HepG2 (cell line): ENCODE data around the gene MPC1. TPM values are rescaled to one million over a fixed set of nuclear protein-coding genes. Genes with fewer than 3 reads are reported as not detected.

Experiments
- ATAC-seq: fragments of 200-7000 bp; cut with Tn5 transposase; 3 replicates; pipeline ENCODE4 v1.9.1; 2020; ENCODE audit warnings: mild to moderate bottlenecking, moderate library complexity
- BruUV-seq: library from RNA; stranded (reverse); fragments of 400-500 nt; replicated peaks from 2 replicates; lab custom pipeline; 2021; lab: Mats Ljungman, UMichigan
- CTCF ChIA-PET: fragments of 300-600 bp; formaldehyde crosslinking; extraction: SDS; loops from one replicate; lab custom pipeline; 2021; ENCODE audit warnings: low total read pairs, inconsistent platforms, low intra/inter-chr PET ratio; lab: Yijun Ruan, JAX
- POLR2A ChIA-PET: fragments of 350-600 bp; sonication (Branson Sonifier 250); formaldehyde crosslinking; loops from one replicate; lab custom pipeline; 2020; ENCODE audit warnings: antibody characterized with exemption, inconsistent platforms; lab: Yijun Ruan, JAX
- DNase-seq: peaks from one replicate; pipeline ENCODE4 v3.0.0-alpha.2; 2015; ENCODE audit warnings: low spot score
- FAIRE-seq: peaks from 3 replicates; lab custom pipeline; 2011; peaks lifted over from hg19 to GRCh38; lab: Jason Lieb, UNC
- H2AFZ ChIP-seq: one replicate; pipeline ENCODE4 v1.6.1; 2011; ENCODE audit warnings: low read length, inconsistent platforms
- H3K27ac ChIP-seq: fragments of 300-600 bp; 3 replicates; pipeline ENCODE4 v1.8.0; 2011; ENCODE audit warnings: mixed run types, mild to moderate bottlenecking, mixed read lengths, low read length, inconsistent platforms; ENCODE audit not compliant: insufficient read depth; ENCODE audit errors: extremely low read length
- H3K27me3 ChIP-seq, 2 experiments: fragments of 200-600 bp in 1 of 2; 2 replicates in 1 of 2; 3 replicates in 1 of 2; pipeline versions ENCODE4 v1.6.0 to v1.8.0; 2011; ENCODE audit warnings: low read length in 2 of 2, mild to moderate bottlenecking in 2 of 2, moderate library complexity in 2 of 2, inconsistent platforms in 1 of 2; ENCODE audit not compliant: insufficient read depth in 2 of 2, control insufficient read depth in 1 of 2
- H3K36me3 ChIP-seq, 2 experiments: fragments of 200-600 bp in 1 of 2; replicated peaks in 1 of 2; 2 replicates in 1 of 2; 3 replicates in 1 of 2; pipeline versions ENCODE4 v1.5.1 to v1.8.0; 2011; ENCODE audit warnings: low read length in 2 of 2, inconsistent platforms in 1 of 2; ENCODE audit not compliant: insufficient read depth in 2 of 2, control insufficient read depth in 1 of 2
- H3K4me1 ChIP-seq: 2 replicates; pipeline ENCODE4 v1.5.1; 2012; ENCODE audit warnings: low read length, inconsistent platforms; ENCODE audit not compliant: insufficient read depth
- H3K4me2 ChIP-seq: 2 replicates; pipeline ENCODE4 v1.6.0; 2011; ENCODE audit warnings: low read depth, low read length, inconsistent platforms
- H3K4me3 ChIP-seq, 3 experiments: fragments of 200-600 bp in 1 of 3; sonication (generic), shearing (Covaris generic) in 1 of 3; replicated peaks in 1 of 3; 2 replicates each; pipeline ENCODE4 v1.5.1; 2011 to 2016; ENCODE audit warnings: low read length in 3 of 3, inconsistent platforms in 2 of 3, low read depth in 2 of 3, mild to moderate bottlenecking in 2 of 3, control low read depth in 1 of 3, mixed read lengths in 1 of 3; ENCODE audit not compliant: insufficient read depth in 1 of 3
- H3K79me2 ChIP-seq: one replicate; pipeline ENCODE4 v1.6.1; 2011; ENCODE audit warnings: low read length, inconsistent platforms; ENCODE audit not compliant: insufficient read depth
- H3K9ac ChIP-seq: 2 replicates; pipeline ENCODE4 v1.6.0; 2011; ENCODE audit warnings: mild to moderate bottlenecking, low read depth, low read length, inconsistent platforms; ENCODE audit not compliant: insufficient read depth
- H3K9me3 ChIP-seq: 2 replicates; pipeline ENCODE4 v1.5.1; 2012; ENCODE audit warnings: mild to moderate bottlenecking, low read length
- H4K20me1 ChIP-seq: 2 replicates; pipeline ENCODE4 v1.6.0; 2011; ENCODE audit warnings: inconsistent platforms, mild to moderate bottlenecking, low read length, moderate library complexity; ENCODE audit not compliant: insufficient read depth
- ELK4 ChIP-seq: sonication (generic); formaldehyde crosslinking; IDR thresholded peaks from 2 replicates; pipeline ENCODE4 v1.9.0; 2021; ENCODE audit warnings: missing genetic modification reagents, borderline replicate concordance
- GATAD1 ChIP-seq: IDR thresholded peaks from 2 replicates; pipeline ENCODE4 v1.6.1; 2016; ENCODE audit warnings: missing genetic modification reagents, missing compliant biosample characterization
- HMG20A ChIP-seq: IDR thresholded peaks from 2 replicates; pipeline ENCODE4 v1.6.1; 2016; ENCODE audit warnings: borderline replicate concordance
- HOXA7 ChIP-seq: sonication (generic); formaldehyde crosslinking; IDR thresholded peaks from 2 replicates; pipeline ENCODE4 v1.8.1; 2022; ENCODE audit warnings: mild to moderate bottlenecking, missing genetic modification reagents, moderate library complexity
- IRF1 ChIP-seq: sonication (generic); formaldehyde crosslinking; IDR thresholded peaks from 2 replicates; pipeline ENCODE4 v1.4.0; 2020; ENCODE audit warnings: low read depth, mild to moderate bottlenecking, missing genetic modification reagents
- SALL1 ChIP-seq: sonication (generic); formaldehyde crosslinking; IDR thresholded peaks from 2 replicates; pipeline ENCODE4 v1.8.0; 2022; ENCODE audit warnings: mild to moderate bottlenecking, missing genetic modification reagents
- SNAPC4 ChIP-seq: sonication (generic); formaldehyde crosslinking; IDR thresholded peaks from 2 replicates; pipeline ENCODE4 v1.4.0; 2020; ENCODE audit warnings: mild to moderate bottlenecking, missing genetic modification reagents
- SP140L ChIP-seq: sonication (generic); formaldehyde crosslinking; IDR thresholded peaks from 2 replicates; pipeline ENCODE4 v1.4.0; 2020; ENCODE audit warnings: missing genetic modification reagents, borderline replicate concordance
- ZBTB33 ChIP-seq: sonication (generic); formaldehyde crosslinking; IDR thresholded peaks from 2 replicates; pipeline ENCODE4 v1.4.0; 2020; ENCODE audit warnings: missing genetic modification reagents
- ZFP37 ChIP-seq: sonication (generic); formaldehyde crosslinking; IDR thresholded peaks from 2 replicates; pipeline ENCODE4 v1.4.0; 2020; ENCODE audit warnings: missing genetic modification reagents, borderline replicate concordance
- ZNF17 ChIP-seq: sonication (generic); formaldehyde crosslinking; IDR thresholded peaks from 2 replicates; pipeline ENCODE4 v1.5.0; 2020; ENCODE audit warnings: mild to moderate bottlenecking, missing genetic modification reagents
- ZNF563 ChIP-seq: sonication (generic); formaldehyde crosslinking; IDR thresholded peaks from 2 replicates; pipeline ENCODE4 v1.8.0; 2022; ENCODE audit warnings: mild to moderate bottlenecking, moderate library complexity, missing genetic modification reagents
- WGBS: methylation state at CpG from one replicate; pipeline ENCODE4 v1.1.6; 2017; ENCODE audit warnings: low lambda C conversion rate; 5-methylcytosine and 5-hydroxymethylcytosine counted together
- in situ Hi-C: cut with HindIII; loops from 2 replicates; pipeline ENCODE4 v1.10.0; 2017; ENCODE audit warnings: low pct_unique_long_range_greater_than_20kb; ENCODE audit not compliant: extremely low pct_ligation_motif_present
- intact Hi-C: fragments of 100-400 bp; cut with micrococcal nuclease; formaldehyde crosslinking; loops from one replicate; pipeline ENCODE4 v1.10.0; 2022; ENCODE audit not compliant: unreplicated experiment
- polyA plus RNA-seq, 8 experiments: library from polyadenylated mRNA; depleted of rRNA in 3 of 8; stranded (reverse) in 7 of 8; unstranded in 1 of 8; fragments of >200 nt; fragmentation: Illumina TruSeq in 4 of 8; extraction: Trizol in 4 of 8; gene quantifications; 2 replicates each; pipeline versions ENCODE4 v1.2.1 to v1.2.3, GENCODE V29; 2011 to 2016; ENCODE audit warnings: low read depth in 4 of 8, missing spikeins in 1 of 8, mixed read lengths in 1 of 8; ENCODE audit not compliant: insufficient read depth in 1 of 8
- total RNA-seq, 5 experiments: library from RNA; depleted of rRNA; stranded (reverse); fragments of >200 nt; fragmentation: Illumina TruSeq; extraction: Trizol; gene quantifications; 2 replicates each; pipeline ENCODE4 v1.2.3, GENCODE V29; 2016; ENCODE audit warnings: low read depth in 1 of 5

Gene MPC1
- total and polyA plus RNA-seq, 2 of the 13 experiments (the other 11 are each of a cell fraction or from before 2014, with no cell fraction given), result 189 to 214 TPM

- Histone ChIP-seq H3K4me1 (peaks cover 18% of the 10 kb centered on the region), H3K27me3 (no peaks in the 10 kb centered on the region), H3K9me3 (no peaks in the 10 kb centered on the region), H3K4me3 (no peak overlapping the region), H2AFZ (no peak overlapping the region), H3K36me3 (peaks cover 10 to 42% of the 10 kb centered on the region in 2 experiments), H3K4me2 (no peak overlapping the region), H3K27ac (no peak overlapping the region), H4K20me1 (no peaks in the 10 kb centered on the region)
- ATAC-seq (no peak), FAIRE-seq (peak; percentile 8)
- ChIA-PET POLR2A (interaction anchor here (0.8 kb wide), 1 partner anchor 12 kb away, joined by 3 read pairs; no protein-coding TSS in a partner anchor), CTCF (no interaction called here)
- no TSS peak for BruUV-seq
- intact Hi-C loops, result no loop called here
- in situ Hi-C loops, result no loop called here
- 96% methylated on average over 3 of the region's 3 CpGs for WGBS
- TF ChIP-seq ZBTB33 (no peak), SALL1 (no peak), SNAPC4 (CRISPR knock-in tag) (no peak), ZNF563 (CRISPR knock-in tag) (no peak), ZNF17 (CRISPR knock-in tag) (no peak), ZFP37 (CRISPR knock-in tag) (no peak), IRF1 (CRISPR knock-in tag) (no peak), GATAD1 (CRISPR knock-in tag) (no peak), ELK4 (CRISPR knock-in tag) (no peak), HOXA7 (CRISPR knock-in tag) (no peak), SP140L (CRISPR knock-in tag) (no peak), HMG20A (CRISPR knock-in tag) (no peak)
- TF ChIP-seq, all 625 proteins: peak for 0
- peaks cover 1% of the 10 kb centered on the region for H3K79me2 ChIP-seq
- DNase-seq, result no peak
- no peak overlapping the region for H3K9ac ChIP-seq
Measured at GRCh38 chr6:166366921-166367320, 15.8 kb downstream of the MPC1 start.
